ENCODE data around the gene KCNJ2. TPM values are rescaled to one million over a fixed set of nuclear protein-coding genes. Genes with fewer than 3 reads are reported as not detected.

KCNJ2 gene
- total RNA-seq, 1 experiment from 2014 or later, result 0.70 TPM

DNA sequence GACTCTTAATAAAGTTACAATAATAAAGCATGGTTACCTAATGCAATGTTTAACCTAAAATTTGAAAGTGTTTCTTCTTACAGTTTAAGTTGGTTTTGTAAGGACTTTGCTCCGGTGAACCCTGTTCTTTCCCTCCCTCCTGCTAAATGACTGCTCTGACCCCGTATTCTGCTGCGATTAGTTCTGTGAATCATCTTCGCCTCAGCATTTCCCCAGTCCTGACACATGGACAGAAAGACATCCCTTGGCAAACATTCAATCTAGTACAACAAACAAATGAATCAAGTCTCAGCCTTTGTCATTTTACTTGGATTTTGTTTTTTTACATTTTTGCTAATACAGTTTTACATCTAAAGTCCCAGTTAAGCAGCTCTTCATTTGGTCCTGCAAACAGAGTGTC, 15.4 kb downstream of the KCNJ2 start:
- no peaks in the 10 kb centered on the region for H3K4me1 Mint-ChIP-seq (ENCODE audit: low read depth, unreplicated experiment)

DNA sequence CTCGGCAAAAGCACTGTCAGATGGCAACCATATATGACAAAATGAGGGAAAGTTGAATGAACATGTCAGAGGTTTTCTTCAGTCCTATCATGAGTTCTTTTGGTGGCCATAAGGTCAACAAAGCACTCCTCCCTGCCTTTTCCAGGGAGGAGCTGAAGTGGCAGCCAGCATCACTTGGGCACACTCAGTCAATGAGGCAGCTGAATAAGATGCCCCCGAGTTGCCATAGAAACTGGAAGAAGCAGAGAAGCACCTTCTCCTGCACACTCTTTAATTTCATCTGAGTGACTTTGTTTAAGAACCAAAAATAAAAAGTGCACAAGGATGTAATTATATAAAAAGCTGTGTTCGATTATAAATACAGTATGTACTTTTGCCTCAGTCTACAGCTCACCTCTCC, 16.0 kb downstream of the KCNJ2 start:
- ChIA-PET POLR2A (no interaction called here), CTCF (no interaction called here)
- Histone ChIP-seq H3K4me1 (no peaks in the 10 kb centered on the region), H3K27me3 (replicated peaks; ENCODE audit: control insufficient read depth, insufficient read depth, low read length) (no peaks in the 10 kb centered on the region), H3K4me3 (ENCODE audit: low read depth, low read length) (no peak overlapping the region), H3K9me3 (no peaks in the 10 kb centered on the region), H3K36me3 (ENCODE audit: control insufficient read depth, insufficient read depth, low read length) (no peaks in the 10 kb centered on the region)
- no peaks in the 10 kb centered on the region for H3K27me3 Mint-ChIP-seq (ENCODE audit: insufficient read depth, unreplicated experiment)
- no peak for DNase-seq
- peaks cover 12% of the 10 kb centered on the region for H3K9me3 Mint-ChIP-seq (ENCODE audit: unreplicated experiment)
- no peaks in the 10 kb centered on the region for H3K4me1 Mint-ChIP-seq (ENCODE audit: low read depth, unreplicated experiment)
- no TSS peak for BruUV-seq (replicated peaks)
- no peaks in the 10 kb centered on the region for H3K36me3 Mint-ChIP-seq (ENCODE audit: insufficient read depth, unreplicated experiment)
- TF ChIP-seq, protein P1, sequence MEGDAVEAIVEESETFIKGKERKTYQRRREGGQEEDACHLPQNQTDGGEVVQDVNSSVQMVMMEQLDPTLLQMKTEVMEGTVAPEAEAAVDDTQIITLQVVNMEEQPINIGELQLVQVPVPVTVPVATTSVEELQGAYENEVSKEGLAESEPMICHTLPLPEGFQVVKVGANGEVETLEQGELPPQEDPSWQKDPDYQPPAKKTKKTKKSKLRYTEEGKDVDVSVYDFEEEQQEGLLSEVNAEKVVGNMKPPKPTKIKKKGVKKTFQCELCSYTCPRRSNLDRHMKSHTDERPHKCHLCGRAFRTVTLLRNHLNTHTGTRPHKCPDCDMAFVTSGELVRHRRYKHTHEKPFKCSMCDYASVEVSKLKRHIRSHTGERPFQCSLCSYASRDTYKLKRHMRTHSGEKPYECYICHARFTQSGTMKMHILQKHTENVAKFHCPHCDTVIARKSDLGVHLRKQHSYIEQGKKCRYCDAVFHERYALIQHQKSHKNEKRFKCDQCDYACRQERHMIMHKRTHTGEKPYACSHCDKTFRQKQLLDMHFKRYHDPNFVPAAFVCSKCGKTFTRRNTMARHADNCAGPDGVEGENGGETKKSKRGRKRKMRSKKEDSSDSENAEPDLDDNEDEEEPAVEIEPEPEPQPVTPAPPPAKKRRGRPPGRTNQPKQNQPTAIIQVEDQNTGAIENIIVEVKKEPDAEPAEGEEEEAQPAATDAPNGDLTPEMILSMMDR (IDR thresholded peaks at IDR 0.05; ENCODE audit: insufficient read depth in 1 of 2, low read depth in 1 of 2, low read length in 1 of 2, severe bottlenecking in 1 of 2, unreplicated experiment in 1 of 2), result no peak
- H3K27ac Mint-ChIP-seq (ENCODE audit: unreplicated experiment), result no peak overlapping the region
- intact Hi-C loops (cut with micrococcal nuclease; ENCODE audit: unreplicated experiment), result no loop called here
- H3K4me3 Mint-ChIP-seq (ENCODE audit: unreplicated experiment), result no peak overlapping the region

More for the DNA sequence above, 15.4 kb downstream of the KCNJ2 start:
- CTCF ChIA-PET, result no interaction called here
- Histone ChIP-seq H3K9me3 (no peaks in the 10 kb centered on the region), H3K36me3 (ENCODE audit: control insufficient read depth, insufficient read depth, low read length) (no peaks in the 10 kb centered on the region), H3K4me3 (ENCODE audit: low read depth, low read length) (no peak overlapping the region), H3K27me3 (replicated peaks; ENCODE audit: control insufficient read depth, insufficient read depth, low read length) (no peaks in the 10 kb centered on the region), H3K4me1 (no peaks in the 10 kb centered on the region)
- no peaks in the 10 kb centered on the region for H3K36me3 Mint-ChIP-seq (ENCODE audit: insufficient read depth, unreplicated experiment)
- DNase-seq, result no peak
- no peaks in the 10 kb centered on the region for H3K27me3 Mint-ChIP-seq (ENCODE audit: insufficient read depth, unreplicated experiment)
- no peak overlapping the region for H3K27ac Mint-ChIP-seq (ENCODE audit: unreplicated experiment)
- H3K9me3 Mint-ChIP-seq (ENCODE audit: unreplicated experiment), result peaks cover 12% of the 10 kb centered on the region
- no peak overlapping the region for H3K4me3 Mint-ChIP-seq (ENCODE audit: unreplicated experiment)
- TF ChIP-seq, protein P1 (IDR thresholded peaks at IDR 0.05; ENCODE audit: insufficient read depth in 1 of 2, low read depth in 1 of 2, low read length in 1 of 2, severe bottlenecking in 1 of 2, unreplicated experiment in 1 of 2), result no peak
- POLR2A ChIA-PET, result no interaction called here
- intact Hi-C loops (cut with micrococcal nuclease; ENCODE audit: unreplicated experiment), result no loop called here
- no TSS peak for BruUV-seq (replicated peaks)

DNA sequence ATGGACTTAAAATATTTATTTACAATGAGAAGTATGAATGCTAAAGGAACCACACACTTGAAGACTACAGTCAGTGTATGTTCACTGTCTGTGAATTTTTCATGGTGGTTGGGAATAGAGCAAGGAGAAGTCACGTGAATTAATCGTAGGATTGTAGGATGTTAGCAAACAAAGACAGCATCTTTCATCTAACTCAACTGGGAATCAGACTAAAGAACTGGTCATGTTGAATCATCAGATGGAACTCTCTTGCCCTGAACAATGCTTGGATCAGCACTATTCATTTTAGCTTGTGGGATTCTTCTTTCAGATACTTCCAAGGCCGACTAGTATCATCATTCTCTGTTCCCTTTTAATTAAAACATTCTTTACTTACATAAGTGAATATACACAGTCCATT, 18.1 kb downstream of the KCNJ2 start:
- BruUV-seq (replicated peaks), result no TSS peak
- Histone ChIP-seq H3K27me3 (replicated peaks; ENCODE audit: control insufficient read depth, insufficient read depth, low read length) (no peaks in the 10 kb centered on the region), H3K9me3 (no peaks in the 10 kb centered on the region), H3K4me1 (no peaks in the 10 kb centered on the region), H3K4me3 (ENCODE audit: low read depth, low read length) (no peak overlapping the region), H3K36me3 (ENCODE audit: control insufficient read depth, insufficient read depth, low read length) (no peaks in the 10 kb centered on the region)
- Mint-ChIP-seq H3K4me3 (ENCODE audit: unreplicated experiment) (no peak overlapping the region), H3K4me1 (ENCODE audit: low read depth, unreplicated experiment) (no peaks in the 10 kb centered on the region), H3K27ac (ENCODE audit: unreplicated experiment) (no peak overlapping the region), H3K36me3 (ENCODE audit: insufficient read depth, unreplicated experiment) (no peaks in the 10 kb centered on the region), H3K9me3 (ENCODE audit: unreplicated experiment) (peaks cover 12% of the 10 kb centered on the region), H3K27me3 (ENCODE audit: insufficient read depth, unreplicated experiment) (no peaks in the 10 kb centered on the region)
- TF ChIP-seq, protein P1 (IDR thresholded peaks at IDR 0.05; ENCODE audit: insufficient read depth in 1 of 2, low read depth in 1 of 2, low read length in 1 of 2, severe bottlenecking in 1 of 2, unreplicated experiment in 1 of 2), result no peak
- no peak for DNase-seq
- intact Hi-C loops (cut with micrococcal nuclease; ENCODE audit: unreplicated experiment), result no loop called here
- ChIA-PET POLR2A (no interaction called here), CTCF (no interaction called here)
